GM18499 (cell line): ENCODE measurements around the gene RRP9.
"Not testable (repeated sequence)": the region's sequence is repeated elsewhere in the genome, so short reads cannot be mapped to it uniquely, and the experiment has no call there.

Experiments
- ATAC-seq: cut with Tn5 transposase; IDR thresholded peaks from one replicate; pipeline ENCODE4 v1.9.1; 2021; ENCODE audit warnings: moderate number of reproducible peaks; ENCODE audit not compliant: insufficient read depth, unreplicated experiment

RRP9 gene

GRCh38 chr3:51941463-51941797 is 274 bp downstream of the RRP9 start:
- ATAC-seq, result no peak

DNA sequence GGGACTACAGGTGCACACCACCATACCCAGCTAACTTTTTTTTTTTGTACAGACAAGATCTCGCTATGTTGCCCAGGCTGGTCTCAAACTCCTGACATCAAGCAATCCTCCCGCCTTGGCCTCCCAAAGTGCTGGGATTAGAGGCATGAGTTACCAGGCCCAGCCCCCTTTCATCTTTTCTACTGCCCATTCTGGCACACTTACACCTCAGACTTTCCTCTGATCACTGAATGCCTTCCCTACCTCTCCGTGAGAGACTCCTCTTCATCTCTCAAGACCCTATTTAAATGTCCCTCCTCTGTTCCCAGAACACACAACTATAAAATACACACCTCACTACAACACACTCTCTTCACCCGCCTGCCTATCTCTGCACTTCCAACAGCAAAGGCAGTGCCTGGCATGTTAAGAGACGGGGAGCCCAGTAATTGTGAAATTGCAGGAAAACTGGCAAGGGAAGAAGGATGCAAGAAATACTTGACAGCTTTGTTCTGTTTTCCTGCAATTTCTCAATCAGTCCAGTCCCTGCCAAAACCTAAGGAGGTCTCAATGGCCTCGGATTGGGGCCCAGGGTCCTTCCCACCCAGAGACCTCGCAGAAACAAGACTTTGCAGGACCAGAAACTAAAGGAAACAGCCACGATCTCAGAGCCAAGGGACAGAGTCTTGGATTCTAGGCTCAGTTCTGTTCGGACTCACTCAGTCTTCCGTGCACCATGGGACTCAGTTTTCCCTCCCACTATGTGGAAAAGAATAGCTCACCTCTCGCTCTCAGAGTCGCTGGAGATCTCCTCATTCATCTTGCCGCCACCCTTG is 849 bp downstream of the RRP9 start:
- no peak for ATAC-seq

DNA sequence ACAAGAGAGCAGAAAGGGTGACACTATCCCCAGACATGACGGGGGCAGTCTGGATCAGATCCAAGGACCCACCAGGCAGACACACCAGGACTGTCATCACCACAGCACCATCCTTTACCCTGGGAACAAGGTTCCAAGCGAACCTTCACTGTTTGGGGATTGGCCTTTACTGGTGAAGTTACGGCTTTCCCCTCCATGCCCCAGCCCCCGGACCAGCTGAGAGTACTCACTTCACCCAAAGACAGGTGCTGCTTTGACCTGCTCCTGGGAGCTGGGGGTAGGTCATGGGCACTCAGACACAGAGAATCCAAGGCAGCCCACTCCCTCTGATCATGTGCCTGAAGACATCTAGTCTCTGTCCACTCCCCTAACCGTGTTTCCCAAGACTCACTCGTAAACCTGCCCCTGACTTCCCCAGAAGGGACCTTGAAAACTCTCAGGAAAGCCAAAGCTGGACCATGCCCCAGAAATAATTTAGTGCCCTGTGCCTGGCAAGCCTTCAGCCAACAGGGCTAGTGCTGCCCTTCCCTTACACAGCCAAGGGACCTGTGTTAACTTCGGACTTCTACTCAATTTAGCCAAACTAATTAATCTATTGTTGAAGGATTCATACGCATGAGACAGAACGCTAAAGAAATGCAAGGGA is 2.8 kb downstream of the RRP9 start:
- no peak for ATAC-seq

DNA sequence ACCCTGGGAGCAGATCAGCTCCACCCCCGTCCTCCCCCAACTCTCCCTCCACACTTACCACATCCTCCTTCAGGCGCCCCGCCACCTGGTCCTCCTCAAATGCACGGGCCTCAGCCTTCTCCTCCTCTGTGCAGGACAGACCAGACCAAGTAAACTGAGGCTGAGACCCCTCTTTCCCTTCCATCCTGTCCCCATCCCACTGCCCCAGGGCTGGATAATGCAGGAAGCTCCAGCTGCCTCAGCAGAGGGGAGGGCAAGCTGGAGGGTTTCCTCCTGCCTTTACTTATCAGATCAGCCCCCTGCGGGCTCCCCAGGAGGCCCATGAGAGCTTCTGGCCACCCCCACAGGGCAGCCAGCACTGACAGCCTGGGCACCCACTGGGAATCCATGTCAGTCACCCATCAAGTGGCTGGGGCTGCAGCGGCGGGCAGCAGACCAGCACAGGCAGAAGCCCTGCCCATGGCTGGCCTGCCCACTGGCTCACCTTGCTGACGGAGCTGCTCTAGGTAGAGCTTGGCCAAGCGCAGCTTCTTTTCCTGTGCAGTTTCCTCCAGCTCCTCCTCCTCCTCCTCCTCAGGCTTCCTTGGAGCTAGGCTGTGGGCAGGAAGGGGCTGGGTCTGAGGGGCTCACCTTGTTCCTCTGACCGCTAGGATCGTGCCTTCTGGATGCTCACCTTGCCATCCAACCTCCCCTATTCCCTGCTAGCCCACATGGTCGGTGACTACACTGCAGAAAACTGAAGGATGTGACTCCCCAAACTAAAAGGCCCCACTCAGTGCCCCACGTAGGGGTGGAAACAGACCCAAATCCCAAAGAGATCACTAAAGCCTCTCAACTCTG is 3.9 kb downstream of the RRP9 start:
- no peak for ATAC-seq

- no peak for ATAC-seq
Measured at GRCh38 chr3:51937014-51937413, 4.7 kb downstream of the RRP9 start.

DNA sequence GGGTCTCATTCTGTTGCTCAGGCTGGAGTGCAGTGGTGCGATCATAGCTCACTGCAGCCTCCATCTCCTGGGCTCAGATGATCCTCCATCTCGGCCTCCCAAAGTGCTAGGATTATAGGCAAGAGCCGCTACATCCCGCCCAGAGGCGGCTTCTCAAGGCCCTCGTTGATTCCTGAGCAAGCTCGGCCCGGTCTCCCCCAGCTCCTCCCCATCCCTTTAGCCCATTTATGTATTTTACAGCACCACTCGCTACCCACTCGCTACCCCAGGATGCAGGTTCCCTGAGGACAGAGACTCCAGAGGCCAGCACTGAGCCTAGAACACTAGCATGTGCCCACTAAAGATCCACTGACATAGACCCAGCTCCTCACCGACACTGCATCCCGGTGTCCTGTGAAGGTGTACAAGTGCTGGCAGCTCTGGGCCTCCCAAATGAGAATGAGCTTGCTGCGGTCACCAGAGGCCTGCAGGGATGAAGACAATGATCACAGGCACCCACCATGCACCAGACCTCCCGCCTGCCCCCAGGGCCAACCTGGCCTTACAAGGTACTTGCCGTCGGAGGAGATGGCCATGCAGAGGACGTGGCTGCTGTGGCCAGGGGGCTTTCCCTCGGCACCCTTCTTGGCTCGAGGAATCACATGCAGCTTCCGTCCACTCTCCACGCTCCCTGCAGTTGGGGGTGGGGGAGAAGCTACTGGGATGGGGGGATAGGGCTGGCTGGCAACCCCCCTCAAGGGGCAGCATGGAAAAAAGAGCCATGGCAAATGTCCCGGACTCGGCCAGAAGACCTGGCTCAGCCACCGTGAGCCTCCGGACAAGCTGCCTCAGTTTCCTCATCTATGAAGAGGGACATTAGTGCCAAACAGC is 5.6 kb downstream of the RRP9 start:
- no peak for ATAC-seq

DNA sequence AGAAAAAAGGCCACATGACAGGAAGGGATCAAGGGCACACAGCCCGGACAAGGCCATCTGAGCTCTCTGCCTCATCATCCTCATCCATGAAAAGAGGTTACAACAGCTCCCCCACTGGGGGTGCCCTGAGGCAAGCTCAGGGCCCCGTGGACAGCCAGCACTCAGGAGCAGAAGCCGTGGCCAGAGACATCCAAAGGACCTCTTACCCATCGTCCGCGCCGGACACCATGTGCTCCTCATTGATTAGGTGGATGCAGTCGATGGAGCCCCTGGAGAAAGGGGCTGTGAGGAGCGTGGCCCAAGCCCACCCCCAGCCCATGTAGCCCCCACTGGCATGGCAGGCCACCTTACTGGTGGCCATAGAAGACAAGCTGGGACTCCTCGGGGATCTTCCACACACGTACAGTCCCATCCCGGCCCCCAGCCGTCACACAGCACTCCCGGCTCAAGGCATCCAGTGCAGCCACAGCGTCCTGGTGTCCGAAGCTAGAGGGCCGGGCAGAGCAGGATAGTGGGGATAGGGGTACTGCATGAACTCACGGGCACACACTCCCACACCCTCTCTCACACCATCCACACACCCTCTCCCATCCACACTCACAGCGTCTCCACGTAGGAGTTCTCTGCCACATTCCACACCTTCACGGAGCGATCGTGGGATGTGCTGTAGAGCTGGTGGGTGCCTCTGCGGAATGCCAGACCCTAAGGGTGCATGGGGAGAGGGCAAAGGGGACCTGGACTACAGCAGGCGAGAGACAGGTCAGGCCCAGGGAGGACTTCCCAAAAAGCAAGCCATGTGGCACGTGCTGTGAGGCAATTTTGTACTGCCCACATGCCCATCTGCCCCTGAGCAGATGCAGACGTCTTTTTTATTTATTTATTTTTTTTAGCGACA is 6.5 kb downstream of the RRP9 start:
- no peak for ATAC-seq

DNA sequence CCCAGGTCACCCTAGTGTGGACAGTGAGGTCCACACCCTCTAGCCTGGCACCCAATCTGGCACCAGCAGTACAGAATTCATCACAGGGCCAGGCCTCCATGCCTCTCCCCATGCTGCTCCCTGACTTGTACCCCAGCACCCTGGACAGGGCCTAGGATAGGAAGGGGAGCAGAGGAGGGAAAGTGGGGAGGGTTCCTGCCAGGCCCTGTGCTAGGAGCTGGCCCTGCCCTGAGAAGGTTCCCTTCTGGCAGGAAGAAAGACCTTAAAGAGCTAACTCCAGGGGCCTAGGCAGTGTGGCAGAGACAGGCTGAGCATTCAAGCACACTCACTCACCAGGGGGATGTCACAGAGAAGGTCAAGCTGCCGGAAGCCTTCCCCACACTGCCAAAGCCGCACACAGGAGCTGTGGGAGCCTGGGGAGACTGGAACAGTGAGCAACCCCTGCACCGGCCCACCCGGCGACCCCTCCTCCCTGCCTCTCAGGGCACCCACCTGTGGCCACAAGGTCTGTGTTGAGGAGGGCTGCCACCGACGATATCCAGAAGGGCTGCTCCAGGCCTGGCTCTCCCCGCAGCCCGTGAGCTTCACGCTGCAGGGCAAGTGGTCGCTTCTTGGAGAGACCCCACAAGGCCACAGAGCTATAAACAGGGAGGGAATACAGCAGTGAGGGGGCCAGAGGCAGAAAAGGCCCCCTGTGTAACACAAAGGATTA is 7.4 kb downstream of the RRP9 start:
- no peak for ATAC-seq

DNA sequence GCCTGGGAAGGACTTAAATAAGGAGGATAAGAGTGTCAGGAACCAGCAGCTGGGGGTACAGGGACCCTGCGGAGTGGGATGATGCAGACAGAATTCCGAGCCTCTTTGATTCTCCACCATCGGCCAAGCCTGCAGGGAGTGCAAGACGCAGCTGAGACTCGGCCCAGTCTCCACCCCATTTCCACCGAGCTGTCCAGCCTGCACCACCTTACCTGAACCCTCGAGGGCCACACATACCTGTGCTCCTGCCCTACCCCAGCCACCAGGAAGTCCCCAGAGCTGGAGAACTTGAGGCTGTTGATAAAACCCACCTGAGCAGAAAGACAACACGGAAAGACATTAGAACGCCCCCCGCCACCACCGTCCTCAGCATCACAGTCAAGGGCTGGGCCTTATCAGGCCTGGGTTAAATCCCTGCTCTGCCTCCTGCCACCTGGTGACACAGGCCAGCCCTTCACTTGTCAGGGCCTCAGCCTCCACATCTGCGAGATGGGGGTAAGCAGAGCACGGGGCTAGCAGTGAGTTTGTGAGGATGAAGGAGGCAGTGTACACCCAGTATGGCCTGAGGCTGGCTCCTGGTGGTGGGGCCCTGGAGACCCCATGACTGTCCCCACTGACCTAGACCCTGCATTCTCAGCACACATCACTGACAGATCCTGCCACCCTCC is 8.1 kb downstream of the RRP9 start:
- ATAC-seq, result no peak

GRCh38 chr3:51932471-51933370 is 9.0 kb downstream of the RRP9 start:
- no peak for ATAC-seq

GRCh38 chr3:51931756-51932155 is 9.9 kb downstream of the RRP9 start:
- ATAC-seq, result no peak

DNA sequence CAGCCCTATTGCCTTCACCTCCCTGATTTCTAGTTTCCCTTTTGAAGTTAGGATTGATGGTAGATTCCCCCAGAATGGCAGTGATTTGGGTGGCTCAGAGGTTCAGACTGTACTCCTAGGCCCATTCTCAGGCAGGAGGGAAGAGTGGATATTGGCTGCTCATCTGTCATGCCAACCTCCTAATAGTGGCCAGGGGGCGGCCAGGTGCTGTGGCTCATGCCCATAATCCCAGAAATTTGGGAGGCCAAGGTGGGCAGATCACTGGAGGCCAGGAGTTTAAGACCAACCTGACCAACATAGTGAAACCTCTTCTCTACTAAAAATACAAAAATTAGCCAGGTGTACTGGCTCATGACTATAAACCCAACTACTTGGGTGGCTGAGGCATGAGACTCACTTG is 11.3 kb downstream of the RRP9 start:
- no peak for ATAC-seq

DNA sequence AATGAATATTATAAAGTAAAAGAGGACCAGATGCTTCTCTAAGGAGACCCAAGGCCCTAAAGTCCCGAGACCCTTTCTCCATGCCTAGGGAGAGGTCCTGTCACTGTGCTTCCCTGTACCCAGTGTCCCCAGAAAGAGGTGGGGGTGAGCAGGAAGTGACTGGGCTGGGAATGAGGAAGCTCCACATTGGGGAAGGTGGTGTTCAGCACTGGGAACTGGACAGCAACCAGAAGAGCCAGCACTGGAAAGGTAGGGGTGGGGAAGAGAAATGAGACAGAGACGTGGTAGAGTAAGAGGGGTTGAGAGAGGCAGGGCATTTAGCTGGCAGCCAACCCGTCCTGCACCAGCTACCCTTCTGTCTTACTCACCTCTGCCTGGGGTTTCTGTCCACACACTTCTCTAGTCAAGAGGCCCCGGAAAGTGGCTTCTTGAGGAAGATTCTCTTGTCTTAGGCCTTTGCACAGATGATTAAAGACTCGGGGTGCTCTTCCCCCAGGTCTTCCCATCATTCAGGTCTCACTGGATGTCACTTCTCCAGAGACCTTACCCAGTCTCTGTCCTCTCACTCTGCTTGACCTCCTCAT is 12.2 kb downstream of the RRP9 start:
- no peak for ATAC-seq

- not testable (repeated sequence) for ATAC-seq
Measured at GRCh38 chr3:51928981-51929380, 12.7 kb downstream of the RRP9 start.

GRCh38 chr3:51928438-51928837 is 13.3 kb downstream of the RRP9 start:
- no peak for ATAC-seq

GRCh38 chr3:51927061-51927977 is 14.4 kb downstream of the RRP9 start:
- no peak for ATAC-seq
